ENCODE results near the gene CNIH4.

- TF ChIP-seq SPI1 (IDR thresholded peaks at IDR 0.05; ENCODE audit: borderline replicate concordance, low read depth), result no peak
- TF ChIP-seq CTCF (IDR thresholded peaks at IDR 0.05; ENCODE audit: insufficient read depth, low read length), result no peak
- TF ChIP-seq REST (IDR thresholded peaks at IDR 0.05; ENCODE audit: insufficient replicate concordance, low read depth), result no peak
These were observed 11.7 kb downstream of the CNIH4 start for GRCh38 chr1:224368409-224368808.

Measured in HL-60 (cell line).